GM12891 (cell line): ENCODE measurements around the gene RBM27.

Experiments
- POLR2A ChIP-seq: IDR thresholded peaks from 2 replicates; pipeline ENCODE4 v1.6.1; 2011; ENCODE audit warnings: low read depth, low read length, control low read depth
- POLR2AphosphoS5 ChIP-seq: IDR thresholded peaks from 2 replicates; pipeline ENCODE4 v1.6.1; 2011; ENCODE audit warnings: low read depth, low read length, control low read depth
- TAF1 ChIP-seq: IDR thresholded peaks from 2 replicates; pipeline ENCODE4 v1.6.1; 2011; ENCODE audit warnings: low read depth, low read length, control low read depth

DNA sequence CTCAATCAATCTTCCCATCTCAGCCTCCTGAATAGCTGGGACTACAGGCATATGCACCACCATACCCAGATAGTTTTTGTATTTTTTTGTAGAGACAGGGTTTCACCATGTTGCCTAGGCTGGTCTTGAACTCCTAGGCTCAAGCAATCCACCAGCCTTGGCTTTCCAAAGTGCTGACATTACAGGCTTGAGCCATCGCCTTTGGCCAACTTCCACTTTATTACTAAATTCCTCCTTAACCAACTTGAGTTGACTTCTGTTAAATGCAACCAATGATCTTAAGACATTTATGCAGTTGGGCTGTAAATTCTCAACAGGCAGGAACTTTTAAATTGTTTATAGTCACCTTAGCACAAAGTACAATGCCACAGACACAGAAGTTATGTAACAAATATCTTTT, 23.7 kb upstream of the RBM27 start:
- no peak for TF ChIP-seq POLR2AphosphoS5
- no peak for TF ChIP-seq POLR2A
- no peak for TF ChIP-seq TAF1
